C4-2B (cell line): ENCODE measurements around the gene TSPEAR.
"Not testable (repeated sequence)": the region's sequence is repeated elsewhere in the genome, so short reads cannot be mapped to it uniquely, and the experiment has no call there.

Experiments used
- CTCF ChIP-seq: fragments of 450-650 bp; conservative IDR thresholded peaks from 2 replicates; pipeline ENCODE4 v1.5.1; 2017; ENCODE audit warnings: mild to moderate bottlenecking
- ZFX ChIP-seq: fragments of 450-650 bp; IDR thresholded peaks from 2 replicates; pipeline ENCODE4 v1.6.1; 2017

- peak; percentile 45 for TF ChIP-seq CTCF
- not testable (repeated sequence) for TF ChIP-seq ZFX
Measured at GRCh38 chr21:44601091-44601490, 110.3 kb downstream of the TSPEAR start.
